ENCODE data around the gene PHTF2. TPM values are rescaled to one million over a fixed set of nuclear protein-coding genes. Genes with fewer than 3 reads are reported as not detected.

Gene PHTF2
- total and polyA plus RNA-seq, 2 donors (not counting 3 experiments of a cell fraction or from before 2014, with no cell fraction given), result 13.3 to 21.4 TPM

DNA sequence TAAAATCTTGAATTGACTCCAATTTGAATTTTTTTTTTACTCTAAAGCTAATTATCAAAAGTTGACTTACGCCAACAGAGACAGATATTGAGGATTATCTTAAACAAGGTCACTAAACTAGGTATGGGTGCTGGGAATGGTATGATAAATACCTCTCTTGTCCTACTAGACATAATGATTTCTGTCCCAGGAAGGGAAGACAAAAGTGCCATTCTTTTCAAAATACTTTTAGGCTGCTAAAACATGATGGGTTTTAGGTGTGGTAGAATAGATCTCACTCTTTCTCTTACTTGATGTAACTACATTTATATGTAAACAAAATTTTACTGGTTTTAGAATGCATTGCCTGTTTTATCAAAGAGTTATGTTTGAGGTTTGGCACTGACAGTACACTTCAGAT is 15.5 kb upstream of the PHTF2 start:
- no peak overlapping the region for H2AFZ ChIP-seq (ENCODE audit: low read depth, low read length)
- DNase-seq (ENCODE audit: low read depth, low spot score) (no peak), FAIRE-seq (no peak)
- BruUV-seq (replicated peaks), result no TSS peak
- no peak overlapping the region for H3K27ac ChIP-seq (ENCODE audit: insufficient read depth, low read depth, low read length)
- no peaks in the 10 kb centered on the region for H3K9me1 ChIP-seq (replicated peaks; ENCODE audit: control insufficient read depth, extremely low read depth, insufficient read depth, low read length)
- H3K36me3 ChIP-seq (ENCODE audit: control insufficient read depth in 2 of 2, extremely low read depth in 1 of 2, insufficient read depth in 2 of 2, low read length in 2 of 2), result peaks cover 0 to 1% of the 10 kb centered on the region in 2 experiments
- H3K4me2 ChIP-seq (ENCODE audit: insufficient read depth, low read length), result no peak overlapping the region
- no peaks in the 10 kb centered on the region for H4K20me1 ChIP-seq (replicated peaks; ENCODE audit: control insufficient read depth, extremely low read depth, insufficient read depth, low read length)
- POLR2A ChIA-PET, result no interaction called here
- dilution Hi-C loops (cut with MboI; ENCODE audit: extremely low pct_ligation_motif_present, low sequenced_read_pairs), result no loop called here
- CTCF ChIA-PET, result no interaction called here
- H3K9me3 ChIP-seq (replicated peaks; ENCODE audit: control insufficient read depth, insufficient read depth, low read length), result no peaks in the 10 kb centered on the region
- H3K4me3 ChIP-seq (replicated peaks in 1 of 3; ENCODE audit: insufficient read depth in 1 of 3, low read depth in 1 of 3, low read length in 3 of 3), result no peak overlapping the region
- H3K79me2 ChIP-seq (ENCODE audit: control insufficient read depth, insufficient read depth, low read length), result no peaks in the 10 kb centered on the region
- TF ChIP-seq, protein P1, sequence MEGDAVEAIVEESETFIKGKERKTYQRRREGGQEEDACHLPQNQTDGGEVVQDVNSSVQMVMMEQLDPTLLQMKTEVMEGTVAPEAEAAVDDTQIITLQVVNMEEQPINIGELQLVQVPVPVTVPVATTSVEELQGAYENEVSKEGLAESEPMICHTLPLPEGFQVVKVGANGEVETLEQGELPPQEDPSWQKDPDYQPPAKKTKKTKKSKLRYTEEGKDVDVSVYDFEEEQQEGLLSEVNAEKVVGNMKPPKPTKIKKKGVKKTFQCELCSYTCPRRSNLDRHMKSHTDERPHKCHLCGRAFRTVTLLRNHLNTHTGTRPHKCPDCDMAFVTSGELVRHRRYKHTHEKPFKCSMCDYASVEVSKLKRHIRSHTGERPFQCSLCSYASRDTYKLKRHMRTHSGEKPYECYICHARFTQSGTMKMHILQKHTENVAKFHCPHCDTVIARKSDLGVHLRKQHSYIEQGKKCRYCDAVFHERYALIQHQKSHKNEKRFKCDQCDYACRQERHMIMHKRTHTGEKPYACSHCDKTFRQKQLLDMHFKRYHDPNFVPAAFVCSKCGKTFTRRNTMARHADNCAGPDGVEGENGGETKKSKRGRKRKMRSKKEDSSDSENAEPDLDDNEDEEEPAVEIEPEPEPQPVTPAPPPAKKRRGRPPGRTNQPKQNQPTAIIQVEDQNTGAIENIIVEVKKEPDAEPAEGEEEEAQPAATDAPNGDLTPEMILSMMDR (IDR thresholded peaks at IDR 0.05; ENCODE audit: extremely low read depth in 1 of 2, insufficient read depth in 1 of 2, low read depth in 1 of 2, low read length in 2 of 2), result no peak
- TF ChIP-seq MYC (IDR thresholded peaks at IDR 0.05; ENCODE audit: low read depth, low read length), result no peak
- TF ChIP-seq GATA2 (IDR thresholded peaks at IDR 0.05; ENCODE audit: insufficient read depth, insufficient read length, low read depth, low read length), result no peak
- TF ChIP-seq POLR2AphosphoS5 (IDR thresholded peaks at IDR 0.05; ENCODE audit: insufficient read depth, low read depth, low read length), result no peak
- no peak for TF ChIP-seq FOS (IDR thresholded peaks at IDR 0.05; ENCODE audit: borderline replicate concordance, insufficient read depth, low read length)
- TF ChIP-seq, protein P2, sequence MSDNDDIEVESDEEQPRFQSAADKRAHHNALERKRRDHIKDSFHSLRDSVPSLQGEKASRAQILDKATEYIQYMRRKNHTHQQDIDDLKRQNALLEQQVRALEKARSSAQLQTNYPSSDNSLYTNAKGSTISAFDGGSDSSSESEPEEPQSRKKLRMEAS (IDR thresholded peaks at IDR 0.05; ENCODE audit: insufficient read depth, insufficient read length), result no peak
- no peak for TF ChIP-seq POLR2A (IDR thresholded peaks at IDR 0.05; ENCODE audit: low read depth, low read length)
- no peak for TF ChIP-seq JUN (IDR thresholded peaks at IDR 0.05; ENCODE audit: borderline replicate concordance, insufficient read depth, insufficient read length, low read depth)
- no peaks in the 10 kb centered on the region for H3K27me3 ChIP-seq (ENCODE audit: control insufficient read depth in 2 of 2, insufficient read depth in 2 of 2, low read length in 2 of 2)
- no peaks in the 10 kb centered on the region for H3K4me1 ChIP-seq (ENCODE audit: control insufficient read depth, extremely low read depth, insufficient read depth, low read length)
- H3K9ac ChIP-seq (replicated peaks; ENCODE audit: extremely low read depth, insufficient read depth, low read length), result no peak overlapping the region
- intact Hi-C loops (cut with micrococcal nuclease), result no loop called here
